ENCODE data around the gene CREBRF.
"Not testable (repeated sequence)": the region's sequence is repeated elsewhere in the genome, so short reads cannot be mapped to it uniquely, and the experiment has no call there.

The CREBRF gene

GRCh38 chr5:173028811-173029327, 27.3 kb upstream of the CREBRF start:
- Histone ChIP-seq H3K4me1 (ENCODE audit: control insufficient read depth in 1 of 2, insufficient read depth in 1 of 2, low read depth in 1 of 2, low read length in 1 of 2) (peaks cover 2 to 21% of the 10 kb centered on the region in 2 experiments), H3K27ac (peak overlapping the region; percentile 86), H3K27me3 (no peaks in the 10 kb centered on the region), H3K9me3 (no peaks in the 10 kb centered on the region), H3K4me3 (ENCODE audit: low read depth in 1 of 2, low read length in 1 of 2) (no peak overlapping the region), H3K36me3 (peaks cover 5% of the 10 kb centered on the region)
- TF ChIP-seq, protein P1, sequence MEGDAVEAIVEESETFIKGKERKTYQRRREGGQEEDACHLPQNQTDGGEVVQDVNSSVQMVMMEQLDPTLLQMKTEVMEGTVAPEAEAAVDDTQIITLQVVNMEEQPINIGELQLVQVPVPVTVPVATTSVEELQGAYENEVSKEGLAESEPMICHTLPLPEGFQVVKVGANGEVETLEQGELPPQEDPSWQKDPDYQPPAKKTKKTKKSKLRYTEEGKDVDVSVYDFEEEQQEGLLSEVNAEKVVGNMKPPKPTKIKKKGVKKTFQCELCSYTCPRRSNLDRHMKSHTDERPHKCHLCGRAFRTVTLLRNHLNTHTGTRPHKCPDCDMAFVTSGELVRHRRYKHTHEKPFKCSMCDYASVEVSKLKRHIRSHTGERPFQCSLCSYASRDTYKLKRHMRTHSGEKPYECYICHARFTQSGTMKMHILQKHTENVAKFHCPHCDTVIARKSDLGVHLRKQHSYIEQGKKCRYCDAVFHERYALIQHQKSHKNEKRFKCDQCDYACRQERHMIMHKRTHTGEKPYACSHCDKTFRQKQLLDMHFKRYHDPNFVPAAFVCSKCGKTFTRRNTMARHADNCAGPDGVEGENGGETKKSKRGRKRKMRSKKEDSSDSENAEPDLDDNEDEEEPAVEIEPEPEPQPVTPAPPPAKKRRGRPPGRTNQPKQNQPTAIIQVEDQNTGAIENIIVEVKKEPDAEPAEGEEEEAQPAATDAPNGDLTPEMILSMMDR (IDR thresholded peaks at IDR 0.05): no peak

GRCh38 chr5:173029499-173029921, 26.6 kb upstream of the CREBRF start:
- Histone ChIP-seq H3K4me3 (ENCODE audit: low read depth in 1 of 2, low read length in 1 of 2) (no peak overlapping the region), H3K36me3 (peaks cover 12% of the 10 kb centered on the region), H3K27me3 (no peaks in the 10 kb centered on the region), H3K27ac (peak overlapping the region; percentile 86), H3K4me1 (ENCODE audit: control insufficient read depth in 1 of 2, insufficient read depth in 1 of 2, low read depth in 1 of 2, low read length in 1 of 2) (peaks cover 2 to 21% of the 10 kb centered on the region in 2 experiments), H3K9me3 (no peaks in the 10 kb centered on the region)
- TF ChIP-seq, protein P1 (IDR thresholded peaks at IDR 0.05): no peak

DNA sequence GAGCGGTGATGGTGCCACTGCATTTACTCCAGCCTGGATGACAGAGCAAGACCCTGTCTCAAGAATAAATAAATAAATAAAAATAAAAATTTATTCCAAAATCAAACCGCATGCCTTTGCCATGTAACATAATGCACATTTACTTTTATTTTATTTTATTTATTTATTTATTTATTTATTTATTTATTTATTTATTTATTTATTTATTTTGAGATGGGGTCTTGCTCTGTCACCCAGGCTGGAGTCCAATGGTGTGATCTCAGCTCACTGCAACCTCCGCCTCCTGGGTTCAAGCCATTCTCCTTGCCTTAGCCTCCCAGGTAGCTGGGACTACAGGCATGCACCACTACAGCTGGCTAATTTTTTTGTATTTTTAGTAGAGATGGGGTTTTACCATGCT, 24.1 kb upstream of the CREBRF start:
- Histone ChIP-seq H3K4me1 (ENCODE audit: control insufficient read depth in 1 of 2, insufficient read depth in 1 of 2, low read depth in 1 of 2, low read length in 1 of 2) (peaks cover 18 to 38% of the 10 kb centered on the region in 2 experiments), H3K36me3 (peaks cover 33% of the 10 kb centered on the region)
- not testable (repeated sequence) for H3K27ac ChIP-seq; H3K4me3 ChIP-seq (ENCODE audit: low read depth in 1 of 2, low read length in 1 of 2); H3K27me3 ChIP-seq; H3K9me3 ChIP-seq

DNA sequence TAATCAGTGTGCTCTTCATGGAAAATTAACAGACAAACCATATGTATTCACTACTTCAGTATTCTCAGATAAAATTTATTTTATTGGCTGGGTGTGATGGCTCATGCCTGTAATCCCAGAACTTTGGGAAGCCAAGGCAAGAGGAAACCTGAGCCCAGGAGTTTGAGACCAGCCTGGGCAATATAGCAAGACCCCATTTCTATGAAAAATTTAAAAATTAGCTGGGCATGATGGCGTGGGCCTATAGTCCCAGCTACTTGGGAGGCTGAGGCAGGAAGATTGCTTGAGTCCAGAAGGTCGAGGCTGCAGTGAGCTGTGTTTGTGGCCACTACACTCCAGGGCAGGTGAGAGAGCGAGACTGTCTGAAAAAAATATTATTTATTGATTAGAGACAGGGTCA, 23.4 kb upstream of the CREBRF start:
- Histone ChIP-seq H3K9me3 (no peaks in the 10 kb centered on the region), H3K27ac (no peak overlapping the region), H3K27me3 (no peaks in the 10 kb centered on the region), H3K4me1 (ENCODE audit: control insufficient read depth in 1 of 2, insufficient read depth in 1 of 2, low read depth in 1 of 2, low read length in 1 of 2) (peaks cover 18 to 38% of the 10 kb centered on the region in 2 experiments), H3K4me3 (ENCODE audit: low read depth in 1 of 2, low read length in 1 of 2) (no peak overlapping the region), H3K36me3 (peaks cover 33% of the 10 kb centered on the region)
- TF ChIP-seq, protein P1 (IDR thresholded peaks at IDR 0.05): no peak

- Histone ChIP-seq H3K4me1 (ENCODE audit: control insufficient read depth in 1 of 2, insufficient read depth in 1 of 2, low read depth in 1 of 2, low read length in 1 of 2) (peaks cover 18 to 33% of the 10 kb centered on the region in 2 experiments), H3K27ac (peak overlapping the region; percentile 86), H3K27me3 (no peaks in the 10 kb centered on the region), H3K36me3 (peaks cover 33% of the 10 kb centered on the region), H3K4me3 (ENCODE audit: low read depth in 1 of 2, low read length in 1 of 2) (no peak overlapping the region), H3K9me3 (no peaks in the 10 kb centered on the region)
- TF ChIP-seq, protein P1 (IDR thresholded peaks at IDR 0.05): no peak
These were observed 22.2 kb upstream of the CREBRF start for GRCh38 chr5:173033923-173034322.

GRCh38 chr5:173035904-173036707, 20.0 kb upstream of the CREBRF start:
- no peak overlapping the region for H3K4me3 ChIP-seq (ENCODE audit: low read depth in 1 of 2, low read length in 1 of 2)
- no peaks in the 10 kb centered on the region for H3K9me3 ChIP-seq
- peaks cover 15 to 17% of the 10 kb centered on the region in 2 experiments for H3K4me1 ChIP-seq (ENCODE audit: control insufficient read depth in 1 of 2, insufficient read depth in 1 of 2, low read depth in 1 of 2, low read length in 1 of 2)
- H3K27me3 ChIP-seq: no peaks in the 10 kb centered on the region
- H3K36me3 ChIP-seq: peaks cover 33% of the 10 kb centered on the region
- TF ChIP-seq, protein P1 (IDR thresholded peaks at IDR 0.05): no peak
- peak overlapping the region; percentile 86 for H3K27ac ChIP-seq
